HL-60/S4 treated with phorbol 12-myristate 13-acetate at 8.2 ng/mL for 4 days and 3 days (cell line): Measurements from ENCODE around the gene ST3GAL5.

ENCODE experiments used
- in situ Hi-C: fragments of 300-500 bp; cut with MboI; formaldehyde crosslinking; loops from 2 replicates; pipeline ENCODE4 v1.15.0; 2022; ENCODE audit warnings: low sequenced_read_pairs

ST3GAL5 gene

GRCh38 chr2:85811180-85812093, 77.4 kb downstream of the ST3GAL5 start:
- in situ Hi-C loops = loop anchor here (10.0 kb wide), 1 partner anchor 67 kb away; no protein-coding TSS in a partner anchor

- in situ Hi-C loops = loop anchor here (10.0 kb wide), 1 partner anchor 66 kb away; no protein-coding TSS in a partner anchor
Measured at GRCh38 chr2:85810371-85811179, 78.2 kb downstream of the ST3GAL5 start.

DNA sequence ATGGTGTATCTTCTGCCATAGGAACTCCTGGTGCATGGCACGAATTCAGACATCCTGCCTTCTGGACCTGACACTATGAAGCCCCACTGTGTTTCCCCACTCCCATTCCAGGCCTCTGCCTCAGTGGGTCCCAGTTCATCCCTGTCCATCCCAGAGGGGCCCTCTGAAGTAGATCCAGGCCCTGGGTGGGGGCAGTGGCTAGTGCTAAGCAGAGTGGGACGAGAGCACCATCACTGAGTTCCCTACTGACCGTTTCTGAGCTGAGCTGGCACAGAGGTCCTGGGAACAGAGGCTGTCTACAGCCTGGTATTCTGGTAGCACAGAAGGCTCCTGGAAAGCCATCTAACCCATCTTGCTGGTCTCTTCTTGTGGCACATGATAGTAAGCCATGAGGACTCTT, 81.0 kb downstream of the ST3GAL5 start:
- in situ Hi-C loops = no loop called here

DNA sequence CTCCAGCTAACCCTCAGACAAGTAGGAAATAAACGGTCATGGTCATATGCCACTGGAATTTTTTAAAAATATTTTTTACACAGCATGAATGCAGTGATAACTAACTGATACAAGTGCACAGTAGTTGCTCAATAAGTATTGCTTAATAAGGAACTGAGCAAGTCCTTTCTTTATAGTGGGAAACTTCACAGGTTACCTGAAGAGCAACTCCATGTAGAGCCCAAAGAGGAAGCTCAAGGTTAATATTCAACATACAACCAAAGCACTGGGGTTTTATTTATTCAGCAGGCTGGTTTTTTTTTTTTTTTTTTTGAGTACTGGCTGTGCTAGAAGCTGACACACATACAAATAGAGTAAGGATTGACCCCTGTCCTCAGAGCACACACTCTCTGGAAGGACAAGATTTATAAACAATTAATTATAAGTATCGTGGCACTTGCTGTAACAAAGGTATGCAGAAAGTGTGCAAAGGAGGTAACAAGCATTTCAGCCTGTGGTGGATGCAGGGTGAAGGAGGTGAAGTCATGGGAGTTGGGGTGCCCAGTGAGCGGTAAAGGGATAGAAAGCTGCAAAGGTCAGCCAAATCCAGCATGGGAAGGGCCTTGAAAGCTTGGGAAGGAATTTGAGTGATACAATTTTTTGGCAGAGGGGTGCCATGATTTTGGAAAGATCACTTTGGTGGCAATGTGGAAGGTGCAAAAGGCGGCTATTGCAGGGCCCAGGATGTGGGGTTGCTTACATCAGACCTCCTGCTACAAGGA, 82.3 kb downstream of the ST3GAL5 start:
- in situ Hi-C loops = no loop called here

- in situ Hi-C loops = no loop called here
Measured at GRCh38 chr2:85804583-85804982, 84.2 kb downstream of the ST3GAL5 start.

- in situ Hi-C loops = no loop called here
Measured at GRCh38 chr2:85803704-85804425, 84.9 kb downstream of the ST3GAL5 start.

DNA sequence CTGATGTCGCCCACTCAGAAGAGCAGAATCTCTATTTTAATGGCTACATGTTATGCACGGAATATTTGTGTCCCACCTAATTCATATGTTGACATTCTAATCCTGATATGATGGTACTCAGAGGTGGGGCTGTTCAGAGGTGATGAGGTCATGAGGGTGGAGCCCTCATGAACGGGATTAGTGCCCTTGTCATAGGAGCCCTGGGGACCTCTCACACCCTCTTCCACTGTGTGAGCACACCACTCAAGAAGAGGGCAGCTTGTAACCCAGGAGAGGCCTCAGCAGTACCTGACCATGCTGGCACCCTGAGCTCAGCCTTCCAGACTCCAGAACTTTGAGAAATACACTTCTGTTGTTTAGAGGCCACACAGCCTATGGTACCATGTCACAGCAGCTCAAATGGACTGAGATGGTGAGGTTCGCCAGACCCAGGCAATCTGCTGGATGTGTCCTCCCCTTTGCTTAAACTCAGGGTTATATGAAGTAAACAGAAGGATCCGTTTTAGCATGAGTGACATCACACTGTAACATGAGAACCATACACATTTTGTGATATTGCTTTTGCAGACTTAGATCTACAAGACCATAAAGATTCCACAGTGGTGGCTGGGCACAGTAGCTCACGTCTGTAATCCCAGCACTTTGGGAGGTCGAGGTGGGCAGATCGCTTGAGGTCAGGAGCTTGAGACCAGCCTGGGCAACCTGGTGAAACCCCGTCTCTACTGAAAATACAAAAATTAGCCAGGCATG, 86.3 kb downstream of the ST3GAL5 start:
- in situ Hi-C loops = no loop called here

DNA sequence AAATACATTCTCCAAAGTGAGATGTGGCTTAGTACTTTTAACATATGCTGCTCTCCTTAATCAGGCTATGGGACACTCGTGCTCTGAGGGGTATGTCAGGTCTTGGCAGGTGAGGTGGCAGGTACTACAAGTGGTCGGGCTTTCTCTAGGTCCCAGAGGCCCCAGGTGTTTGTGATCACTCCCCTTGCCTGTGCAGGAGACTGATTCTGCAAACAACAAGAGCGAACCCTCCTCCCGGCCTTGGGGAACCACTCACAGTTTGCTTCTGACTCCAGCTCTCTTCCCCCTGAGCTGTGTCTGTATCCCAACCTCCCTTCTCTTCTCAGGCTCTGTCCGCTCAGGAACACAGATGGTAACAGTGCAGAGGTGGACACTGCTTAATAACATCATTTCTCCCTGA, 86.9 kb downstream of the ST3GAL5 start:
- in situ Hi-C loops = no loop called here

- in situ Hi-C loops = no loop called here
Measured at GRCh38 chr2:85800586-85800985, 88.2 kb downstream of the ST3GAL5 start.

DNA sequence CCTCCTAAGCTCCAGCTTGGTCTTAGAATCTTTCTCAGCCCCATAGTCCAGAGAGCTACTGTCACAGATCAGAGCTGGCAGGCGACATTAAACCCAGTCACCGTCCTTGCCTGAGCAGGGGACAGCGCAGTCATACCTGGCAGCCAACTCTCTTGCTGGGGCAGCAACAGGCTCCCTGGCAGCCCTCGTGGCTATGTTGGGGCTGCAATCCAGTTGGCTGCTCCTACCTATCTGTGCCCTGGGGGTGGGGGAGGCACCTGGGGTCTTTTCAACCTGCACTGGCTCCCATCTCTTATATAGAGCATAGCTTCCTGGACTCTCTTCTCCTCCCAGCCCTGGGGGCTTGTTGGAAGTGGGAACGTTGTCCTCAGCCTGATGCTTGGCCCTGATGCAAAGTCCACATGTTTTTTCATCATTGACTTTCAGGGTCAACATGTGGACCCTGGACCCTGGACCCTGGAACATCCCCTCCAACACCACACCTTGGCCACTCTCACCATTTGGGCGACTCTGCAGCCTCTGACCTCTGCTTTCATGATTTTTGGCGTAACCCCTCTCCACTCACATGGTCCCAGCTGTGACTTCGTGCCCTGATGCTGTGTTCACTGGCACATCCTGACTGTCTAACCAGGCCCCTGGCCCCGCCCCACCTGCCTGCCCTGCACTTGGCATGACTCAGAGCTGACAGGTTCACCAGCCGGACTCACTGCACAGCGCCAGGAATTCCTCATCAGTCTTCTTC, 89.4 kb downstream of the ST3GAL5 start:
- in situ Hi-C loops = no loop called here

DNA sequence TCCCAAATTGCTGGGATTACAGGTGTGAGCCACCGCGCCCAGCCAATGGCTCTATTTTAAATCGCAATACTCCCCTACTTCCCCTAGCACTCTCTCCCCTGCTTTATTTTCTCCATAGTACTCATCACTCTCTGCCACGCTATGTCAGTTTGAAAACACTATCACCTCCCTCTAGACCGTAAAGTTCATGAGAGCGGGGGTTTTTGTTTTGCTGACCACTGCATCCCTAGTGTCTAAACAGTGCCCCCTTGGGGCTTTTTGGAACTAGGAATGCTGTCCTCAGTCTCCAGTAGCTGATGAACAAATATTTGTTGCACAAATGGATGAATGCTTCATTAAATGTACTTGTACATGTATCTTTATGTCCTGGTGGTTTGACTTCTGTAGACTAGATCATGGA, 90.9 kb downstream of the ST3GAL5 start:
- in situ Hi-C loops = no loop called here

GRCh38 chr2:85797263-85797660, 91.5 kb downstream of the ST3GAL5 start:
- in situ Hi-C loops = no loop called here

- in situ Hi-C loops = no loop called here
Measured at GRCh38 chr2:85796341-85797262, 92.2 kb downstream of the ST3GAL5 start.

GRCh38 chr2:85796046-85796340, 92.8 kb downstream of the ST3GAL5 start:
- in situ Hi-C loops = no loop called here

DNA sequence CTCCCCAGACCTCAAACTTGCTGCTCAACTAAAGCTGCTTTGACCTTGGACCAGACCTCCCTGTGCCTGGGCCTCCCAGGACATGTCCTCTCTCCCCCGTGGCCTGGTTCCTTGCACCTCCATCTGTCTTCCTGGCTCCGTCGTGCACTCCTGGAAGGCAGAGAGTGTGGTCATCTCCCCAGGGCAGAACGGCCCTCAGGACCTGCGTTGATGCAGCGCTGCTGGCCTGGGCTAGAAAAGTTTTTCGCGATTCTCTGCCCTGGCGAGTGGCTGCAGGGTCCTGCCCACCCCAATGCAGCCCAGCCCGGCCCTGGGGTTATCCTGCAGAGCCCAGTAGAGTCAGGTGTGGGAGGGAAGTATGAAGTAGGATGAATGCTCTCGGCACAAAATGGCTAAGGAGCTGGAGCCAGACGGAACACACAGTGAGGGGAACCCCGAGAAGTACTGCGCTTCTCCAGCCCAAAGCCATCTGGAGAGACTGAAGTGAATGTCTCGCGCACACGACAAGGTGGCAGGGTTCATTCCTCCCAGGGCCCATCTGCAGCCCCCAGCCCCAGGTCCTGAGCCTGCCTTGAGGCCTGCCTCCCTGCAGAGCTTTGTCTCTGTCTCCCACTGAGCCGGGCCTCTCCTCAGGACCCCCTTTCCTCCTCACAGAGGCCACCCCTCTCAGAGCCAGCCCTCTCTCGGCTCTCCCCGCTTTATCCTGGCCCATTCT, 93.3 kb downstream of the ST3GAL5 start:
- in situ Hi-C loops = no loop called here

DNA sequence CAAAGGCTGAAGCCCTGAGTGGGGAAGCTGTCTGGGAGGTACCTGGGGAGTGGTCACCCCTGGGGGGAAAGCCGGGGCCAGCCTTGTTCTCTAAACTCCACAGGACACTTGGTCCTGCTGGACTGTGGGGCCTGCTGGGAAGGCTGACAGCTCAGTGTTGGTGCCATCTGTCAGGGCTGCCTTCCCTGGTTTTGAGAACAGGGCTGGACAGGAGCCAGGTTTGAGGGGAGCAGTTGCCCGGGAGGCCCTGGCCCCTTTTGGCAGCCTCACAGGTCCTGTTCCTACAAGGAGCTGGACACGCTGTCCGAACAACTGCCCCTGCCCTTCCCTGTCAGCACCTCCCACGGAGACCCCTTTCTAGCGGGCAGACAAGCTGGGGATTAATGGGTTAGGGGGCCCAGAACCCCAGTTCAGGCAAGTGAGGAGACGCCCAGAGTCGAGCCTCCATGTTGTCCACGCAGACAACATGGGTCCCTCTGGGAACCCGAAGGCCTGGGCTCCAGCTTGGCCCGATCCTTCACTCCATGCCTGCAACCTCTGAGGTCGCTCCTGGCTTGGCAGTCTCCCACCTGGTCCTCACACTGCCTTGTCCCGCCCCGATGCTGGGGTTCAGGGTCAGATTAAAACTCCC, 94.2 kb downstream of the ST3GAL5 start:
- in situ Hi-C loops = no loop called here

- in situ Hi-C loops = no loop called here
Measured at GRCh38 chr2:85794038-85794441, 94.8 kb downstream of the ST3GAL5 start.
